ENCODE results near the gene C19orf81.

Gene C19orf81

GRCh38 chr19:50632151-50632835, 17.0 kb upstream of the C19orf81 start:
- no peak for DNase-seq

DNA sequence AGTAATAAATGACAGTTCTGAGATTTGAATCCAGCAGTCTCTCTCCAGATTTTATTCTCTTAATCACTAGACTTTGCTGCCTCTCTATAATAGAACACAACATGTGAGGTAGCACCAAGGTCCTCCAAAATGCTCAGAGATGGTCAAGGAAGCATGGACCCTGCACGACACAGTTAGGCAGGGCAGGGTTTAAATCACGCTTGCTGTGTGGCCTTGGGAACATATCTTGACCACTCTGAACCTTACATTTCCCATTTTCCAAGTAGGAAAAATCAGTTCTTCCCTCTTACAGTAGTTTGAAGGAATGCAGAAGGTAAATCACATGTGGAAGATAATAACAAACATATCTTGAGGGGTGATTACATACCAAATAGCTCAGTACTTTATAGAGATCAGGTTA, 15.9 kb upstream of the C19orf81 start:
- no peak for DNase-seq

GRCh38 chr19:50633973-50634372, 15.3 kb upstream of the C19orf81 start:
- DNase-seq = no peak

DNA sequence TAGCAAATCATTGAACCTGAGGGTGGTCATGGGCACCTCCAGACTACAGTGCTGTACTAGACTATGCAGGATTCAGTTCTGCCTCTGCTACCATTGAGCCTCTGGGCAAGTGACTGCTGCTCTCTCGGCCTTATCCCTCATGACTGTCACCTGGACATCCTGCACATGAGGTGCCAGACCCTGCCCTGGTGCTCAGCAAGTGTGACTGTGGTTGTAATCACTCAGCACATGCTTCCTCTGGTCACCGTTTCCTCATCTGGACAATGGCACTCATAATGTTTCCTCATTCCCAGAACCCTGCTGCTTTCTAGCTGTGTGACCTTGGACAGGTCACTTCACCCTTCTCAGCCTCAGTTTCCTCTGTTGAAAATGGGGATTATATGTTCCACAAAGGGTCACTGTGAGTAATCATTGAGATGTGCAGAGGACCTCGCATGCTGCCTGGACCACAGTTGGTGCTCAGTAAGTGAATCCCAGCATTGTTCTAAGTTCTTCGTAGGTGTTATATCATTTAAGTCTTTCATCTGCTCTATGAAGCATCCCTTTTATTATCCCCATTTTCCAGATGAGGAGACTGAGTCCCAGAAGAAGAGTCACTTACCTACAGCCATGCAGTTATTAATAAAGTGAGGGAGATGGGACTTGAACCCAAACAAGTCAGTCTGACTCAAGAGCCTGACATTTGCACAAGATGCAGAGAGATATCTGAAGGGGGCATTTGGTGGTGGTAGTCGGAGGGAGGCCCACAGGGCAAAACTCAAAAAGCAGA, 12.7 kb upstream of the C19orf81 start:
- DNase-seq = no peak

DNA sequence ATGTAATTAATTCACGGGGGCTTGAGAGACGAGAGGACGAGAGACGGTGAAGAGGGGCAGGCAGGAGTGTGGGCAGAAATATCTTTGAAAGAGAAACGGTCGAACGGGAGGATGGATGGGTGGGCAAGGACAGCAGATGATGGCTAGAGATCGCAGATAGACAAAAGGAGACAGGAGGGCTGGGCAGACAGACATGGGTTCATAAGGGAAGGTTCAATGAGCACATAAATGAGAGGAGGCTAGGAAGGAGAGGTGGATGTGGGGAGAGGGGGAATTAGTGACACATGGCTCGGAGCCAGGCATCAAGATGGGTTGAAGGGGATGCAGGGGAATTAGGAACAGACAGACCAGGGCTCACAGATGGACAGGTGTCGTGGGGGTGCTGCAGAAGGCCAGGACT, 10.6 kb upstream of the C19orf81 start:
- no peak for DNase-seq

GRCh38 chr19:50639121-50640112, 9.8 kb upstream of the C19orf81 start, which contains the start of gene SYT3:
TSS of gene SYT3 (minus strand) at chr19:50639881. CDS start at chr19:50637411, 2,470 bp downstream.
- DNase-seq = peak in 2 of 3 experiments; percentile 68 to 76

- DNase-seq = no peak
These were observed 8.9 kb upstream of the C19orf81 start for GRCh38 chr19:50640368-50640767.

DNA sequence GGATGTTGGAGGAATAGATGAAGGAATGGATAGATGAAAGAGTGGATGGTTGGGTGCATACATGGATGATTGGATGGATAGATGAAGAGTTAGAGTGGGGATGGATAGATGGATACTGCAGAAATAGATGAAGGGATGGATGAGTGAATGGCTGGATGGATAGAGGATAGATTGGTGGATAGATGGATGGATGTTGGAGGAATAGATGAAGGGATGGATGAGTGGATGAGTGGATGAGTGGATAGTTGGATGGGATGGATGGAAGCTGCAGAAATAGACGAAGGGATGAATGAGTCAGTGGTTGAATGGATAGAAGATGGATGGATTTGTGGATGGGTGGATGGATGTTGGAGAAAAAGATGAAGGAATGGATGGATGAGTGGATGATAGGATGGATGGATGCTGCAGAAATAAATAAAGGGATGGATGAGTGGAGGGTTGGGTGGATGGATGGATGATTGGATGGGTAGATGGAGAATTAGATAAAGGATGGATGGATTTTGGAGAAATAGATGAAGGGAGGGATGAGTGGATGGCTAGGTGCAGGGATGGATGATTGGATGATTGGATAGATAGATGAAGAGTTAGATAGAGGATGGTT, 4.8 kb upstream of the C19orf81 start:
- no peak for DNase-seq

DNA sequence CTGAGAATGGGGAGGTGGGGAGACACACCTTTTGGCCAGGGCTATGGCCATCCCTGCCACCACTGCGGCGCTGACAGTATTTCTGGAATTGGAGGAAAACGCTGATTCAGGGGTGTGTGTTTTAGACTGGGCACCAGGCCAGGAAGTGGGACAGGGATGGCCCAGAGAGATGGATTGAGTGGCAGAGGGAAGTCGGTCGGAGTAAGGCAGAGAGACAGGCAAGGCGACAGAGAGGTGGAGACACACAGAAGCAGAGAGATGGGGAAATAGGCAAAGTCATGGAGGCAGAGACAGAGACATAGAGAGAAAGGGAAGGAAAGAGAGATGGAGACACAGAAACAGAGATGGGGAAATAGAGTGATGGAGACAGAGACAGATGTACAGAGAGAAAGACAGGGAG, 4.1 kb upstream of the C19orf81 start:
- no peak for DNase-seq

DNA sequence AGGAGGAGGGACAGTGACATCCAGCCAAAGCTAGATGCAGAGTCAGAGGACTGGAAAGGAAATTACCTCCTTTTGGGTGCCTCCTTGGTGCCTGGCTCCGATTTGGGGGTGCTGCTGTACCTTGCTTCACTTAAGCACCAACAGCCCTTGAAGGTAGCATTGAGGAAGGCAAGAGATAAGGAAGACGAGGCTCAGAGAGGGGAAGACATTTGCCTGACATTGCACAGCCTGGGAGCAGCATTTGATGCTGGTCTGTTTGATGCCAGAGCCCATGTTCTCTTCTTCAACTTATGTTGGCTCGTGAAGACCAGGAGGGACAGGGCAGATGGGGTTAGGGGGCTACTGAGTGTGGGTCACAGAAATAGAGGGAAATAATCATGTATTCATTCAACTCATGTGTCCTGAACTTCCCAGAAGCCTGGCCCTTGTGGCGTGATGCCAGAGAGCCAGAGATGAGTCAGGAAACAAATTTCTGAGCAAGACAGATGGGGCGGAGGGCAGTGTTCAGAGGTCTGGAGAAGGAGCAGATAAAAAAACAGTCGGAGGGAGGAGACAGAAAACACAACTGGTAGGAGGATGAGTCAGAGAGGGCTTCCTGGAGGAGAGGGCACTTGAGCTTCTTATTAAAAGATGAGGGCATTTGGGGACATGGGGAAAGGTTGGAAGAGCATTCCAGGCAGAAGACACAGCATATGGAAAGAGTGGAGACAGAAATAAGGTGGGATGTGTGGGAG, 3.0 kb upstream of the C19orf81 start:
- no peak for DNase-seq

GRCh38 chr19:50647879-50648615, 1.2 kb upstream of the C19orf81 start:
- no peak for DNase-seq

DNA sequence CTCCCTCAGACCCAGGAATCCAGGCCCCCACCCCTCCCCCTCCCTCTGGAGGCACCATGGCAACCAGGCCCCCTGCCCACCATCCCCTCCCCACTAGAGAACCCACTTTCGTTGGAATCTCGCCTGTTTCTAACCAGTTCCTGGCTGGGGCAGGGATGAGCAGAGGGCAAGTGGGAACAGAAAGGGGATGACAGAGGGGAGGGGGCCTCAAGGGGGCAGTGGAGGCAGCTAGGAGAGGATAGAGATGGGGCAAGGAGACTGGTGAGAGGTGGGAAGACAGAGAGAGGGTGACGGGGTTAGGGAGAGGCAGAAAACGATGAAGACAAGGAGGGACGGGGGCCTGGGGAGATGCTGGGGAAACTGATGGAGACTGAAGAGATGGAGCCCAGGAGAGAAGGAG, 586 bp upstream of the C19orf81 start:
- DNase-seq = no peak

DNA sequence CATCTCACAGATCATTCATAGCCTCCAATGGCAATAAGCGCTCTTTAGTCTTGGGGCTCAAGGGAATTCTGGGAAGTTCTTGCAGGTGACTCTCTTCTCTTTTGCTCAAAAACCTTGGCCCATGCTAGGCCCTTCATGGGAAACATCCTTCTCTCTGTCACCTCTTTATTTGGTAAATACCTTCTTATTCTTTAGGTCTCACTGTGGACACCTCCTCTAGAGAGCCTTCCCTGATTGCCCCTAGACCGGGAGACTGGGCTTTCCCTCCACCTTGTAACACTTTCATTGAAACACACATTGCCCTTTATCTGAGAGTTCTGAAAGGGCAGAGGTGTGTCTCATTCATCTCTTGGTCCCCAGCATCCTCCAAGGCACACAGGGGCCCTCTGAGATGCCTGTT, 1.9 kb downstream of the C19orf81 start:
- no peak for DNase-seq

GRCh38 chr19:50652722-50653121, 3.5 kb downstream of the C19orf81 start:
- no peak for DNase-seq

GRCh38 chr19:50654882-50655281, 5.6 kb downstream of the C19orf81 start:
- DNase-seq = no peak

GRCh38 chr19:50657222-50657669, 8.0 kb downstream of the C19orf81 start:
- no peak for DNase-seq

- DNase-seq = peak; percentile 23 to 100 (median 99)
These were observed 8.6 kb downstream of the C19orf81 start for GRCh38 chr19:50657712-50658440.

- DNase-seq = peak; percentile 71 to 96 (median 95)
These were observed 9.4 kb downstream of the C19orf81 start for GRCh38 chr19:50658441-50659317.

All from NCI-H1417 (cell line).